Endothelial cell of umbilical vein (primary cell): ENCODE results near the gene RNF187. TPM values are rescaled to one million over a fixed set of nuclear protein-coding genes. Genes with fewer than 3 reads are reported as not detected.

Experiments
- BruUV-seq: library from RNA; stranded (reverse); fragments of 400-500 nt; replicated peaks from 2 replicates; lab custom pipeline; 2021; lab: Mats Ljungman, UMichigan
- CTCF ChIA-PET: fragments of 300-600, 350-600 bp; sonication (Branson Sonifier 250); formaldehyde crosslinking; loops from one replicate; lab custom pipeline; 2021; ENCODE audit warnings: antibody characterized with exemption, inconsistent platforms; lab: Charles Lee
- POLR2A ChIA-PET: fragments of 300-600, 350-600 bp; sonication (Branson Sonifier 250); formaldehyde crosslinking; loops from one replicate; lab custom pipeline; 2021; ENCODE audit warnings: antibody characterized with exemption, inconsistent platforms; lab: Charles Lee
- DNase-seq: peaks from one replicate; pipeline ENCODE4 v3.0.0-alpha.2; 2011; ENCODE audit warnings: low read depth, low spot score
- FAIRE-seq: peaks from 2 replicates; lab custom pipeline; 2011; peaks lifted over from hg19 to GRCh38; lab: Jason Lieb, UNC
- H2AFZ ChIP-seq: 2 replicates; pipeline ENCODE4 v1.6.0; 2012; ENCODE audit warnings: low read depth, low read length, control low read depth, inconsistent platforms
- H3K27ac ChIP-seq: 2 replicates; pipeline ENCODE4 v1.5.1; 2011; ENCODE audit warnings: low read depth, mild to moderate bottlenecking, control low read depth, low read length, moderate library complexity; ENCODE audit not compliant: insufficient read depth
- H3K27me3 ChIP-seq, 2 experiments: 2 replicates each; pipeline versions ENCODE4 v1.6.0 to v1.6.1; 2011; ENCODE audit warnings: low read length in 2 of 2, mixed read lengths in 1 of 2; ENCODE audit not compliant: control insufficient read depth in 2 of 2, insufficient read depth in 2 of 2
- H3K36me3 ChIP-seq, 2 experiments: 2 replicates in 1 of 2; 3 replicates in 1 of 2; pipeline ENCODE4 v1.5.1; 2011; ENCODE audit warnings: low read length in 2 of 2, mild to moderate bottlenecking in 1 of 2, moderate library complexity in 1 of 2; ENCODE audit not compliant: control insufficient read depth in 2 of 2, insufficient read depth in 2 of 2; ENCODE audit errors: extremely low read depth in 1 of 2
- H3K4me1 ChIP-seq: 3 replicates; pipeline ENCODE4 v1.5.1; 2011; ENCODE audit warnings: mild to moderate bottlenecking, low read length; ENCODE audit not compliant: control insufficient read depth, insufficient read depth; ENCODE audit errors: extremely low read depth
- H3K4me2 ChIP-seq: 2 replicates; pipeline ENCODE4 v1.6.1; 2011; ENCODE audit warnings: low read length, control low read depth, mixed read lengths; ENCODE audit not compliant: insufficient read depth
- H3K4me3 ChIP-seq, 3 experiments: fragments of 200-600 bp in 1 of 3; sonication (generic), shearing (Covaris generic) in 1 of 3; replicated peaks in 1 of 3; 2 replicates each; pipeline ENCODE4 v1.5.1; 2011 to 2016; ENCODE audit warnings: control low read depth in 3 of 3, low read length in 3 of 3, mild to moderate bottlenecking in 2 of 3, inconsistent platforms in 1 of 3, low read depth in 1 of 3, moderate library complexity in 1 of 3; ENCODE audit not compliant: insufficient read depth in 1 of 3
- H3K79me2 ChIP-seq: 2 replicates; pipeline ENCODE4 v1.6.0; 2012; ENCODE audit warnings: low read length, inconsistent platforms; ENCODE audit not compliant: control insufficient read depth, insufficient read depth
- H3K9ac ChIP-seq: replicated peaks from 2 replicates; pipeline ENCODE3; 2011; ENCODE audit warnings: low read length, control low read depth; ENCODE audit not compliant: insufficient read depth; ENCODE audit errors: extremely low read depth
- H3K9me1 ChIP-seq: replicated peaks from 3 replicates; pipeline ENCODE4 v1.6.0; 2011; ENCODE audit warnings: mild to moderate bottlenecking, low read length; ENCODE audit not compliant: control insufficient read depth, insufficient read depth; ENCODE audit errors: extremely low read depth
- H3K9me3 ChIP-seq: replicated peaks from 2 replicates; pipeline ENCODE4 v1.5.1; 2012; ENCODE audit warnings: low read length, inconsistent platforms; ENCODE audit not compliant: control insufficient read depth, insufficient read depth
- H4K20me1 ChIP-seq: replicated peaks from 2 replicates; pipeline ENCODE3; 2011; ENCODE audit warnings: mild to moderate bottlenecking, low read length; ENCODE audit not compliant: control insufficient read depth, insufficient read depth; ENCODE audit errors: extremely low read depth
- CTCF ChIP-seq, 2 donors: IDR thresholded peaks; 1 replicate in 1 of 2; 2 replicates in 1 of 2; pipeline ENCODE4 v1.5.1; 2011; ENCODE audit warnings: low read length in 2 of 2, mild to moderate bottlenecking in 2 of 2, moderate library complexity in 2 of 2, control low read depth in 1 of 2, inconsistent platforms in 1 of 2, low read depth in 1 of 2; ENCODE audit not compliant: insufficient read depth in 1 of 2; ENCODE audit errors: extremely low read depth in 1 of 2
- EZH2 ChIP-seq: IDR thresholded peaks from 2 replicates; pipeline ENCODE4 v1.6.1; 2012; ENCODE audit warnings: borderline replicate concordance, low read depth, mild to moderate bottlenecking, moderate library complexity, low read length, inconsistent platforms; ENCODE audit not compliant: severe bottlenecking
- FOS ChIP-seq: IDR thresholded peaks from 2 replicates; pipeline ENCODE4 v1.6.1; 2011; ENCODE audit warnings: mild to moderate bottlenecking, low read length, moderate library complexity, borderline replicate concordance; ENCODE audit not compliant: insufficient read depth
- GATA2 ChIP-seq: IDR thresholded peaks from 2 replicates; pipeline ENCODE4 v1.7.0; 2011; ENCODE audit warnings: low read depth, mild to moderate bottlenecking, moderate library complexity, mixed read lengths, low read length; ENCODE audit not compliant: insufficient read length, insufficient read depth
- JUN ChIP-seq: IDR thresholded peaks from 2 replicates; pipeline ENCODE4 v1.6.1; 2011; ENCODE audit warnings: borderline replicate concordance, low read depth; ENCODE audit not compliant: insufficient read length, insufficient read depth
- MYC ChIP-seq: IDR thresholded peaks from one replicate; pipeline ENCODE4 v1.6.1; 2011; ENCODE audit warnings: mild to moderate bottlenecking, low read depth, low read length
- POLR2A ChIP-seq: IDR thresholded peaks from 2 replicates; pipeline ENCODE4 v1.6.1; 2012; ENCODE audit warnings: low read depth, mild to moderate bottlenecking, control low read depth, low read length
- POLR2AphosphoS5 ChIP-seq: IDR thresholded peaks from 2 replicates; pipeline ENCODE4 v1.6.1; 2012; ENCODE audit warnings: low read depth, mild to moderate bottlenecking, control low read depth, low read length, moderate library complexity; ENCODE audit not compliant: insufficient read depth
- dilution Hi-C: fragments of 300-500 bp; cut with MboI; formaldehyde crosslinking; loops from one replicate; pipeline ENCODE4 v1.15.0; 2019; ENCODE audit warnings: low sequenced_read_pairs; ENCODE audit not compliant: extremely low pct_ligation_motif_present
- intact Hi-C: fragments of 100-400 bp; cut with micrococcal nuclease; formaldehyde crosslinking; loops from one replicate; pipeline ENCODE4 v1.10.0; 2022
- polyA plus RNA-seq, 4 experiments: library from polyadenylated mRNA; depleted of rRNA in 3 of 4; stranded (reverse) in 3 of 4; unstranded in 1 of 4; fragments of >200 nt; gene quantifications; 2 replicates each; pipeline versions ENCODE4 v1.2.1 to v1.2.3, GENCODE V29; 2011 to 2012; ENCODE audit warnings: missing spikeins in 1 of 4
- total RNA-seq: library from RNA; stranded (reverse); gene quantifications from 2 replicates; pipeline ENCODE4 v1.2.3, GENCODE V29; 2021
- TF ChIP-seq, protein P1 (sequence below): IDR thresholded peaks from 2 replicates; pipeline ENCODE4 v1.6.1; 2011; ENCODE audit not compliant: insufficient read depth, insufficient read length

Gene RNF187
- total and polyA plus RNA-seq, 2 donors (not counting 3 experiments of a cell fraction or from before 2014, with no cell fraction given) = 48.0 to 86.4 TPM

DNA sequence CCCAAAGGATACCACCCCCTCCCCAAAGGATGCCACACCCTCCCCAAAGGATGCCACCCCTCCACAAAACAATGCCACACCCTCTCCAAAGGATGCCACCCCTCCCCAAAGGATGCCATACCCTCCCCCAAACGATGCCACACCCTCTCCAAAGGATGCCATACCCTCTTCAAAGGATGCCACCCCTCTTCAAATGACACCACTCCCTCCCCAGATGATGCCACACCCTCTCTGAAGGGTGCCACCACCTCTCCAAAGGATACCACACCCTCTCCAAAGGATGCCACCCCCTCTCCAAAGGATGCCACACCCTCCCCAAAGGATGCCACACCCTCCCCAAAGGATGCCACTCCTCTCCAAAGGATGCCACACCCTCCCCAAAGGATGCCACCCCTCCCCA is 48.9 kb upstream of the RNF187 start:
- Histone ChIP-seq H3K36me3 (no peaks in the 10 kb centered on the region), H2AFZ (no peak overlapping the region), H3K4me3 (no peak overlapping the region), H3K4me1 (no peaks in the 10 kb centered on the region), H3K9me3 (no peaks in the 10 kb centered on the region), H3K27me3 (peaks cover 8 to 25% of the 10 kb centered on the region in 2 experiments), H3K79me2 (no peaks in the 10 kb centered on the region), H4K20me1 (no peaks in the 10 kb centered on the region), H3K9ac (no peak overlapping the region), H3K4me2 (no peak overlapping the region), H3K27ac (no peak overlapping the region), H3K9me1 (no peaks in the 10 kb centered on the region)
- no peak for TF ChIP-seq POLR2AphosphoS5
- no peak for TF ChIP-seq GATA2
- no peak for TF ChIP-seq CTCF (IDR thresholded peaks at IDR 0.05; ENCODE audit: extremely low read depth in 1 of 2, insufficient read depth in 1 of 2, low read depth in 1 of 2, low read length in 2 of 2)
- POLR2A ChIA-PET = no interaction called here
- CTCF ChIA-PET = no interaction called here
- no TSS peak for BruUV-seq
- no peak for DNase-seq
- intact Hi-C loops (no loop called here), dilution Hi-C loops (no loop called here)
- FAIRE-seq = no peak

- BruUV-seq = no TSS peak
- ChIA-PET CTCF (interaction anchor here (0.7 kb wide), 1 partner anchor 17 kb away, joined by 3 read pairs; a partner anchor contains a TSS), POLR2A (no interaction called here)
- Histone ChIP-seq H3K9me3 (no peaks in the 10 kb centered on the region), H4K20me1 (no peaks in the 10 kb centered on the region), H3K9ac (no peak overlapping the region), H3K27me3 (peaks cover 11 to 25% of the 10 kb centered on the region in 2 experiments), H3K27ac (no peak overlapping the region), H3K79me2 (no peaks in the 10 kb centered on the region), H3K9me1 (no peaks in the 10 kb centered on the region), H3K4me3 (no peak overlapping the region), H2AFZ (no peak overlapping the region), H3K36me3 (no peaks in the 10 kb centered on the region), H3K4me1 (no peaks in the 10 kb centered on the region), H3K4me2 (no peak overlapping the region)
- DNase-seq = no peak
- TF ChIP-seq JUN (no peak), CTCF (IDR thresholded peaks at IDR 0.05; ENCODE audit: extremely low read depth in 1 of 2, insufficient read depth in 1 of 2, low read depth in 1 of 2, low read length in 2 of 2) (no peak), GATA2 (no peak), POLR2A (no peak), FOS (no peak), MYC (no peak), EZH2 (no peak), POLR2AphosphoS5 (no peak)
- TF ChIP-seq, protein P1, sequence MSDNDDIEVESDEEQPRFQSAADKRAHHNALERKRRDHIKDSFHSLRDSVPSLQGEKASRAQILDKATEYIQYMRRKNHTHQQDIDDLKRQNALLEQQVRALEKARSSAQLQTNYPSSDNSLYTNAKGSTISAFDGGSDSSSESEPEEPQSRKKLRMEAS = no peak
- dilution Hi-C loops (no loop called here), intact Hi-C loops (no loop called here)
- FAIRE-seq = no peak
These were observed 46.3 kb upstream of the RNF187 start for GRCh38 chr1:228440761-228441500.
